NB4 (cell line): Measurements from ENCODE around the gene VPS9D1.

Experiments used
- CTCF ChIP-seq: IDR thresholded peaks from one replicate; pipeline ENCODE4 v1.5.1; 2012; ENCODE audit warnings: low read depth, low read length
- MAX ChIP-seq: IDR thresholded peaks from 2 replicates; pipeline ENCODE4 v1.6.1; 2011; ENCODE audit warnings: low read depth, low read length
- MYC ChIP-seq: IDR thresholded peaks from 2 replicates; pipeline ENCODE4 v1.6.1; 2011; ENCODE audit warnings: low read depth, low read length
- POLR2A ChIP-seq: IDR thresholded peaks from 2 replicates; pipeline ENCODE4 v1.6.1; 2011; ENCODE audit warnings: mild to moderate bottlenecking; ENCODE audit not compliant: insufficient read length; ENCODE audit errors: extremely low read depth

- TF ChIP-seq CTCF, result no peak
- TF ChIP-seq POLR2A, result no peak
- TF ChIP-seq MYC, result no peak
- TF ChIP-seq MAX, result no peak
Measured at GRCh38 chr16:89732918-89733242, 12.2 kb upstream of the VPS9D1 start.
